Activated CD8-positive, alpha-beta memory T cell treated with anti-CD3 and anti-CD28 coated beads, Interleukin-2, amount 10 ng/mL, durations not matched to agents 7 days and 5 days (primary cell): ENCODE data around the gene MAP2K3. TPM values are rescaled to one million over a fixed set of nuclear protein-coding genes. Genes with fewer than 3 reads are reported as not detected.

Experiments used
- ATAC-seq: fragments of 150-1000 bp; cut with Tn5 transposase; one replicate; pipeline ENCODE4 v1.10.0; 2021; ENCODE audit warnings: moderate library complexity
- CTCF ChIA-PET: fragments of 350-600 bp; sonication (Branson Sonifier 250); formaldehyde crosslinking; loops from one replicate; lab custom pipeline; 2021; ENCODE audit warnings: antibody characterized with exemption; lab: Charles Lee
- DNase-seq: peaks from one replicate; pipeline ENCODE4 v3.0.0-alpha.2; 2020
- H3K27ac Mint-ChIP-seq: one replicate; pipeline ENCODE4 v1.8.0; 2021; ENCODE audit warnings: mild to moderate bottlenecking, mixed read lengths
- H3K27me3 Mint-ChIP-seq: one replicate; pipeline ENCODE4 v1.8.0; 2021; ENCODE audit warnings: mixed read lengths
- H3K36me3 Mint-ChIP-seq: one replicate; pipeline ENCODE4 v1.8.0; 2021; ENCODE audit warnings: mild to moderate bottlenecking, mixed read lengths
- H3K4me1 Mint-ChIP-seq: one replicate; pipeline ENCODE4 v1.8.0; 2021; ENCODE audit warnings: mixed read lengths
- H3K4me3 Mint-ChIP-seq: one replicate; pipeline ENCODE4 v1.8.0; 2021; ENCODE audit warnings: mild to moderate bottlenecking, moderate library complexity, mixed read lengths
- H3K9me3 Mint-ChIP-seq: one replicate; pipeline ENCODE4 v1.8.0; 2022; ENCODE audit warnings: low read depth, mixed read lengths
- total RNA-seq, 2 experiments: library from RNA; stranded (reverse); gene quantifications; one replicate each; pipeline ENCODE4 v1.2.3, GENCODE V29; 2021

The MAP2K3 gene
- total RNA-seq, 2 experiments from 2014 or later = 65.5 to 97.3 TPM

GRCh38 chr17:21358682-21359482 is 74.4 kb downstream of the MAP2K3 start:
- no peak overlapping the region for H3K4me3 Mint-ChIP-seq
- no peaks in the 10 kb centered on the region for H3K9me3 Mint-ChIP-seq
- H3K4me1 Mint-ChIP-seq = no peaks in the 10 kb centered on the region
- H3K27me3 Mint-ChIP-seq = no peaks in the 10 kb centered on the region
- H3K36me3 Mint-ChIP-seq = no peaks in the 10 kb centered on the region
- DNase-seq (no peak), ATAC-seq (no peak)
- CTCF ChIA-PET = no interaction called here
- H3K27ac Mint-ChIP-seq = no peak overlapping the region

- CTCF ChIA-PET = no interaction called here
- no peak overlapping the region for H3K27ac Mint-ChIP-seq
- H3K36me3 Mint-ChIP-seq = no peaks in the 10 kb centered on the region
- no peaks in the 10 kb centered on the region for H3K27me3 Mint-ChIP-seq
- H3K4me3 Mint-ChIP-seq = no peak overlapping the region
- DNase-seq (no peak), ATAC-seq (no peak)
- H3K4me1 Mint-ChIP-seq = no peaks in the 10 kb centered on the region
- H3K9me3 Mint-ChIP-seq = no peaks in the 10 kb centered on the region
Observed at GRCh38 chr17:21359483-21359840, 75.0 kb downstream of the MAP2K3 start.

DNA sequence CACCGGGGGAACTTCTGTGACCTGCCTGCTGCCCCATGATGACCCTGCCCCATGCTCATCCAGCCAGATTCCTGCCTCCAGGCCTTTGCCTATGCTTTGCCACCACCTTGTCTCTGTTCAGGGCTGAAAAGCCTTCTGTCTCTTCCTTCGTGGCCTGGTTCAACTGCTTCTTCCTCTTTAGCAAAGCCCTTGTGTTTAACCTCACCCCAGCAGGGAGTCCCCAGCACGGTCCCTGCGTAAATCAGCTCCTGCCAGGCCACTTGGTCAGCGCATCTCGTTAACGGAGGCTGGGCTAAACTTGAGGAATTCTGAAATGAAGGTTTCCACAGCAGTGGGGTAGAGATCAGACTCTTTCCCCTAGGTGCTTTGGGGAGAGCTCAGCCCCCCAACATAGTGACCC is 75.5 kb downstream of the MAP2K3 start:
- no peak overlapping the region for H3K27ac Mint-ChIP-seq
- no peak for DNase-seq
- H3K36me3 Mint-ChIP-seq = no peaks in the 10 kb centered on the region
- no peak for ATAC-seq
- no peak overlapping the region for H3K4me3 Mint-ChIP-seq
- no peaks in the 10 kb centered on the region for H3K9me3 Mint-ChIP-seq
- H3K4me1 Mint-ChIP-seq = no peaks in the 10 kb centered on the region
- no peaks in the 10 kb centered on the region for H3K27me3 Mint-ChIP-seq
- CTCF ChIA-PET = no interaction called here

GRCh38 chr17:21361020-21361809 is 76.7 kb downstream of the MAP2K3 start:
- Mint-ChIP-seq H3K9me3 (no peaks in the 10 kb centered on the region), H3K36me3 (no peaks in the 10 kb centered on the region), H3K27me3 (no peaks in the 10 kb centered on the region), H3K4me1 (no peaks in the 10 kb centered on the region), H3K27ac (no peak overlapping the region), H3K4me3 (no peak overlapping the region)
- DNase-seq (no peak), ATAC-seq (no peak)
- CTCF ChIA-PET = no interaction called here

GRCh38 chr17:21362331-21362931 is 77.9 kb downstream of the MAP2K3 start:
- no peak for ATAC-seq
- Mint-ChIP-seq H3K36me3 (no peaks in the 10 kb centered on the region), H3K27me3 (no peaks in the 10 kb centered on the region), H3K9me3 (no peaks in the 10 kb centered on the region), H3K4me3 (no peak overlapping the region), H3K27ac (no peak overlapping the region), H3K4me1 (no peaks in the 10 kb centered on the region)
- CTCF ChIA-PET = no interaction called here
- DNase-seq = no peak

- Mint-ChIP-seq H3K9me3 (no peaks in the 10 kb centered on the region), H3K4me3 (no peak overlapping the region), H3K4me1 (no peaks in the 10 kb centered on the region), H3K27me3 (peaks cover 2% of the 10 kb centered on the region), H3K27ac (no peak overlapping the region), H3K36me3 (no peaks in the 10 kb centered on the region)
- DNase-seq = no peak
- CTCF ChIA-PET = no interaction called here
- no peak for ATAC-seq
Observed at GRCh38 chr17:21363776-21364642, 79.5 kb downstream of the MAP2K3 start.

Other genes with a start within 250 kb of the MAP2K3 start
- gene USP22, start 241.7 kb upstream of the MAP2K3 start, total RNA-seq = 100 to 1,000 TPM; 120 to 180 TPM
- 10 to 100 TPM; 18.8 to 19.0 TPM for gene DHRS7B, start 157.7 kb upstream of the MAP2K3 start, total RNA-seq
- gene TMEM11, start 70.5 kb upstream of the MAP2K3 start, total RNA-seq = 10 to 100 TPM; 24.8 to 29.3 TPM
- gene NATD1, start 31.3 kb upstream of the MAP2K3 start, total RNA-seq = 1 to 10 TPM; 1.8 to 1.9 TPM
- not detected for gene KCNJ12, start 91.6 kb downstream of the MAP2K3 start, total RNA-seq